GM19351 (cell line): Measurements from ENCODE around the gene MOSPD3.
"Not testable (repeated sequence)": the region's sequence is repeated elsewhere in the genome, so short reads cannot be mapped to it uniquely, and the experiment has no call there.

ENCODE experiments used
- ATAC-seq: cut with Tn5 transposase; IDR thresholded peaks from one replicate; pipeline ENCODE4 v1.9.1; 2021; ENCODE audit warnings: mild to moderate bottlenecking, moderate library complexity; ENCODE audit not compliant: unreplicated experiment

The MOSPD3 gene

GRCh38 chr7:100662194-100662776 lies 49.9 kb downstream of the MOSPD3 start:
- ATAC-seq, result not testable (repeated sequence)
